NCI-H82 treated with DMSO at 0.1 percent for 48 hours (cell line): Measurements from ENCODE around the gene TRIM23.

Experiments used
- DNase-seq: peaks from one replicate; lab custom pipeline; 2025; ENCODE audit not compliant: unreplicated experiment; lab: John Stamatoyannopoulos, UW

Gene TRIM23

DNA sequence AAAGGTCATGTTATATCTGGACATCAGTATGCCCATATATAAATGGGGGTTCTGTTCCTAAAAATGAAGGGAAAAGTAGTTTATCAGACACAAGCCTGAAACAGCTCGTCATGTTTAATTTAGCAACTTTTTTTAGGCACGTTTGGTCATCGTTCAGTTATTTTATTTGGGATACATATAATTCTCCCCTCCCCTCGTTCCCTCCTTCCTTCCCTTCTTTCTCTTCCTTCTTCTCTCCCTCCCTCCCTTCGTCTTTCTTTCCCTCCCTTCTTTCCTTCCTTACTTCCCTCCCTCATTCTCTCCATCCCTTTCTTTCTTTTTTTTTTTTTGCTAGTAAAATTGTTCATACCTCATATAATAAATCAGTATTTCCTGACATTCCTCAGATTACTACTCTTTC is 57.6 kb downstream of the TRIM23 start:
- no peak for DNase-seq

DNA sequence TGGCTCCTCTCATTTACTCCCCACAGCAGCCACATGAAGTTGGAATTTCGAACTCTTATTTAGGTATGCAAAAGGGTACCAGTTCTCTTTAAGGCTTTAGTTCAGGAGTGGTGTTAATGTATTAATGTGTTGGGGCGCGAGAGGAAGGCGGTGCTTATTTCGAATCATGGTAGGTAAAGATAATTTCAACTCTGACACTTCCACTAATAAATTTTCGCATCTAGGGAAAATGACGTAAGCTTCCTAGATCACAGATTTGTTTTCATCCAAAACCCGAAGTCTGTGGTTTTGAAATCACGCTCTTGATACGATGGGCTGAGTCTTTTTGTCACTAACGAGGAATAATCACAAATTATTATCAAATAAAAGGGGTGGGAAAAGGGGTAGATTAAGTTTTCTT is 60.4 kb downstream of the TRIM23 start:
- DNase-seq: no peak

DNA sequence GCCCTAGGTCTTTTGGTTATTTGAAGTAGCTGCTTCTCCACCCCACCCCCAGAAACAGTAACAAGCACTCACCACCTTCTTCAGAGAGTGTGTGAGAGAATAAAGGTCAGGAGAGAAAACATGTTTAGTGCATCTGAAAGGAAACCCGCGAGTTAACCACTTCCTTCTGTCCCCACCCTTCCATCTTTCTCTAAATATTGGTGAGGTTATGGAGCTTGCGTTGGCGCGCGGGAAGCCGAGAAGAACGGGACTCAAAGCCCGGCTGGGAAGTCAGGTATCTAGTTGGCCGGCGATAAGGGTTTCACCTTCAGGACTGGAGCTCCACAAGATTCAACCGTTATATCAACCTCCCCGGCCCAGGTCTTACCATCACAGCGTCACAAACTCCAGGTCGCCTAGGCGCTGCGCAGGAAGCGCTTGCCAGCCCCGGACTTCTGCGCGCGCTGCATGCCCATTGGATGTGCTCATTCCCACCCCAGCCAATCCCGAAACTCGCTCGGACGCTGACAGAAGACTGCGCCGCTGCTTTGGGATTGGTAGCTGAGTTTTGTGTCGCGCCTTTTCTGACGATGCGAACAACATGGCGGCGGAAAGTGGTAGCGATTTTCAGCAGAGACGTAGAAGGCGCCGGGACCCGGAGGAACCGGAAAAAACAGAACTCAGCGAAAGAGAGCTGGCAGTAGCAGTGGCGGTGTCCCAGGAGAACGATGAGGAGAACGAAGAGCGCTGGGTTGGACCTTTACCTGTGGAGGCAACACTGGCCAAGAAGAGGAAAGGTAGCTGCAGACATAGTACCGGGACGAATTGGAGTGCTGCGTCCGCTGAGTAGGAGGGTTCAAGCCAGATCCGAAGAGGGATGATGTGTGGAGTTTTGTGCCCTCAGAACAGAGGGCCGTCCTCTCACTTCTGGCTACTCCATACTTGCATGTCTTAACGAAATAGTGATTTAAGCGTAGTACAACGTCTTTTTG is 61.1 kb downstream of the TRIM23 start, which contains the start of the genes CENPK and PPWD1:
Gene CENPK, minus strand, starts transcription at position 438 of the 971 bp plus-strand sequence. CDS start 8,261 bp downstream, outside the sequence.
Gene PPWD1, plus strand, starts transcription at position 566 of the 971 bp plus-strand sequence. Its CDS starts 15 bp downstream, at position 581.
- peak; percentile 83 for DNase-seq

DNA sequence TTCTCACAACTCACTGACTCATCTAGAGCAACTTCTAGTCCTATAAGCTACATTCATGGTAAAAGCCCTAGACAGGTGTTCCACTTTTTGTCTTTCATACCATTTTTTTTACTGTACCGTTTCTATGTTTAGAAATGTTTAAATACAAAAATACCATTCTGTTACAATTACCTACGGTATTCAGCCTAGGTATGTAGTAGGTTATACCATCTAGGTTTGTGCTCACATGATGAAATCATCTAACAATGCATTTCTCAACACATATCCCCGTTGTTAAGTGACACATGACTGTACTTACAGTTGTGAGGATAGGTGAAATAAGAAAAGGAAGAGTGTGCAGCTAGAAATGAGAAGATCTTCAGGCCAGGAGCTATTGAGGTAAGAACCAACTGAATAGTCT is 67.4 kb downstream of the TRIM23 start:
- DNase-seq: no peak

DNA sequence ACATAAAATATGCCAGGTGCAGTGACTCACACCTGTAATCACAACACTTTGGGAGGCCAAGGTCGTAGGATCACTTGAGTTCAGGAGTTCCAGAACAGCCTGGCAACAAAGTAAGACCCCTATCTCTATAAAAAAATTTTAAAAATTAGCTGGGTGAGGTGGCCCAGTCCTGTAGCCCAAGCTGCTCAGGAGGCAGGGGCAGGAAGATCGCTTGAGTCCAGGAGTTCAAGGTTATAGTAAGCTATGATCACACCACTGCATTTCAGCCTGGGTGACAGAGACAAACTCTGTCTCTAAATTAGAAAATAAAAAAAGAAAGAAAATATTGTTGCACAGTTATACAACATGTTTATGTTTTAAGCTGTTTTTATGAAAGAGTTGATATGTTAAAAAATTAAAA is 68.0 kb downstream of the TRIM23 start:
- DNase-seq: no peak

DNA sequence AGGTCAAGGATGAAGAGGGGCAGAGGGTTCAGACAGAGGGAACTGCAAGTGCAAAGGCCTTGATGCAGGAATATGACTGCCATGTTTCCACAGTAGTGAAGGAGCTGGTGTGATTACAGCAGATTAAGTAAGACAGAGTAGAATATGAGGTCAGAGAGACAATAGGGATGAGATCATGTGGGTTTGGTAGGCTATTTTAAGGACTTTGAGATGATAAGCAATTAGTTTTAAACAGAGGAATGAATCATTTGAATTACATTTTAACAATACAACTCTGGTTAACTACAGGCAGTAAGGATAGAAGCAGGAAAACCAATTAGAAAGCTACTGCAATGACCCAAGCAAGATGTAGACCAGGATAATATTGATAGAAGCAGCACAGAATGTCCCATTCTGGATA is 68.8 kb downstream of the TRIM23 start:
- DNase-seq: no peak

DNA sequence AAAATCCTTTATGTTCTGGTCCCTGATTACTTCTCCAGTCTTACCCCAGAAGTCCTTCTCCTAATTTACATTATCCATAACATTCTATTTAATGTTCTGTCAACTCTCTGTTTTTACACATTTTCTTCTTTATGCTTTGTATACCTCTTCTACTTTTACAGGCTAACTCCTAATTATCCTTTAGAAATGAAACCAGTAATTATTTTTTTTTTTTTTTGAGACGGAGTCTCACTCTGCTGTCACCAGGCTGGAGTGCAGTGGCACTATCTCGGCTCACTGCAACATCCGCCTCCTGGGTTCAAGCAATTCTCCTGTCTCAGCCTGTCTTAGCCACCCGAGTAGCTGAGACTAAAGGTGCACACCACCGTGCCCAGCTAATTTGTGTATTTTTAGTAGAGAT is 70.2 kb downstream of the TRIM23 start:
- DNase-seq: no peak

DNA sequence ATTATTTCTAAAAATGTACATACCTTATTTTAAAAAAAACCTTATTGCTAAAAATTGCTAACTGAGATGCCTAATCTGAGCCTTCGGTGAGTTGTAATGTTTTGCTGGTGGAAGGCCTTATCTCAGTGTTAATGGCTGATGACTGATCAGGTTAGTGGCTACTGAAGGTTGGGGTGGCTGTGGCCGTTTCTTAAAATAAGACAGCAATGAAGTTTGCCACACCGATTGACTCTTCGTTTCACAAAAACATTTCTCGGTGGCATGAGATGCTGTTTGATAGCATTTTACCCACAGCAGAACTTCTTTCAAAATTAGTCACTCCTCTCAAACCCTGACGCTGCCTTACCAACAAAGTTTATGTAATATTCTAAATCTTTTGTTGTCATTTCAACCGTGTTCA is 75.9 kb downstream of the TRIM23 start:
- DNase-seq: no peak

DNA sequence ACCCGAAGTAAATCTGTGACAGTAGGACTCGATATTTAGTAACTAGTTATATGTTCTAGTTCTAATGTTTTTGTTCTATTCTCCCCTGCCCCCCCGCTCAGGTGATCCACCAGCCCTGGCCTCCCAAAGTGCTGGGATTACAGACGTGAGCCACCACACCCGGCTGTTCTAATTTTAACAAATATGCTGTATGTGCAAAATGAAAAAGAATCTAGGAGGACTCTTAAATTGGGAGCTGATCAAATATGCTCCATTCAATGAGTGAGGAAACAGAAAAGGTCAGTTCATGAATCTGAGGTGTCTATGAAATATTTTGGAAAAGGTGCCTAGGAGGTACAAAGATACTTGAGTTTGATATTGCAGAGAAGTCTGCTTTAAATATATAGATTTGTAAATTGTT is 78.0 kb downstream of the TRIM23 start:
- no peak for DNase-seq

DNA sequence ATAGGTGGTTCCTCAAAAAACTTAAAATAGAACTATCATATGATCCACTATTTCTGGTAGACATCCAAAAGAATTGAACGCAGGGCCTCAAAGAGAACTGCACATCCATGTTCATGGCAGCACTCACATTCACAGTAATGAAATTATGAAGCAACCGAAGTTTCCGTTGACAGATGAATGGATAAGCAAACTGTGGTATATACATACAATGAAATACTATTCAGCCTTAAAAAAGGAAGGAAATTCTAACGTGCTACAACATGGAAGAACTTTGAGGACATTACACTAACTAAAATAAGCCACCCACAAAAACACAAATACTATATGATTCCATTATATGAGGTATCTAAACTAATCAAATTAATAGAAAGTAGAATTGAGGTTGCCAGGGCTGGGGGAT is 79.7 kb downstream of the TRIM23 start:
- no peak for DNase-seq

DNA sequence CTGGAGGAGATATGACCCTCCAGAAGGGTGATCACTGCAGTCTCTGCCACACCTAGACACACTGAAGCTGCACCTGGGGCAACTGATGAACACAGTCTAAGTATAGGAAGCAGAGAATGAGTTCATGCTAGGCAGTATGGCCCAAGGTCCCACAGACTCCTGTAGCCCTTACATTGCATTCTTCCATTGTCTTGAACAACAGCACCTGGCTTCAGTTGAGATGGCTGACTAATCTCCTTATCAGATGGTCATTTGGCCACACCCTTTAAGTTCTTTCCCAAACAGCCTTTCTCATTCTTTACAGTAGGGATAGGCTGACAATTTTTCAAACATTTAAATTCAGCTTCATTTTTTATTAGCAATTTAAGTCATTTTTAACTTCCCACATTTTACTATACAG is 84.3 kb downstream of the TRIM23 start:
- no peak for DNase-seq
